Bronchial smooth muscle cell (primary cell): ENCODE measurements around the gene KRTAP1-4. TPM values are rescaled to one million over a fixed set of nuclear protein-coding genes. Genes with fewer than 3 reads are reported as not detected.

Source experiments
- total RNA-seq: library from RNA; depleted of rRNA; stranded (reverse); fragments of >200 nt; gene quantifications from 2 replicates; pipeline ENCODE4 v1.2.1, GENCODE V29; 2014

The KRTAP1-4 gene
- total RNA-seq = not detected in 2 replicates

DNA sequence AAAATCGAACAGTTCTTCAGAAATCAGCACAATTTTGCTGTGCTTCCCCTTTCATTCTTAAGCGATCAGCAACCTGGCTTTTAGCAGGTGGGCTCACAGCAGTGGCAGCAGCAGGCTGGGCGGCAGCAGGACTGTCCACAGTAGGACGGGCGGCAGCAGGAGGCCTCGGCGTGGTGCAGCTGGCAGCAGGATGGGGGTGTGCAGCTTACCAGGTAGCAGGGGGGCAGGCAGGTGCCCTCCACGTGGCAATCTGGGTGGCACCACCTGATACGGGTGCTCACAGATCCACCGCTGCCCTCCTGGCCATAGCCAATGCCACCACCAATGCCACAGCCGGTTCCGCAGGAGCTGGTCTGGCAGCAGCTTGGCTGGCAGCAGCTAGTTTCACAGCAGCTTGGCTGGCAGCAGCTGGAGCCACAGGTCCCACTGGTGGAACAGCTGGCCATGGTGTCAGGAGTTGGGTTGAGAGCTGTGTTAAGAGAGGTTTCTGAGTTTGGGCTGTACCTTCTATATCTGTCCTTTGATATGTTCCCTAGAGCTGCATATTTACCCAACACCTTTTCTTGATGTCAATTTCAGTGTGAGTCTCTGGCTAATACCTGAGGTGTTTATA lies at the start of gene KRTAP1-4:
TSS of gene KRTAP1-4 (minus strand) at position 563 of the 613 bp plus-strand sequence. CDS start at position 446, 117 bp downstream.

DNA sequence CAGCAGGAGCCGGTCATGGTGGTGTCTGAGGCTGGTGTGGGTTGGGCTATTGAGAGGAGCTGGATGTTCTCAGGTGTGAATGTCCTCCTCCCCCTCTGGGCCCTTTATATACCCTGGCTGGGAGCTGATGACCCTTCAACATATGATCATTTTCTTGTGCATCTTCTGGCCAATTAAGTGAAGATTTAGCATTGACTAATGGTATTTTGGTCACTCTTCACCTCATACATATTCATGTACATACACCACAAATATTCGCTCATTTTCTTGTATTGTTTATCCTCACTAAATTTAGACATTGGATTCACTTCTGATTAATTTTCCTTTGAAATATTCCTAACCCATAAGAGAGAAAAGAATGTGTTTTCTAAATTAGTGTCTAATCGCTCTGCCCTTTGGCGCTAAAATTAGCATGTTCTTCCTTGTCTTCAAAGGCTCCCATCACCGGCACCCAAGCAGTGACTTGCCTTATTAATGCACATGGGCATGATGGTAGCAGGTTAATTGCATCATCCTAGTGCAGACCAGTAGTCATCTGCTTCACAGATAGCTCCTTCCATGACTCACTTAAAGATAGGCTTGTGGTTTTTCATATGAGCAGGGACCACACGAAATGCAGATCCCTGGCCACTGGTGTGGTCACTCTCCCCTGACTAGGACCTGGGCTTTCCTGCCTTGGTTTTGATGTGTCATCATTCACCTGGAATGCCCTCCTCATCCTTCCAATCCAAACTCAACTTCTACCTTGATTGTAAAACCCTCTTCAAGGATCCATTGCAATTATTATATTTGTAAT lies 36.0 kb upstream of the KRTAP1-4 start, which contains the start of gene KRTAP2-4:
TSS of gene KRTAP2-4 (minus strand) at position 51 of the 796 bp plus-strand sequence. CDS start at position 17, 34 bp downstream.

GRCh38 chr17:41060052-41060604 lies 30.1 kb upstream of the KRTAP1-4 start, which contains the start of gene KRTAP2-3:
KRTAP2-3 (minus strand) TSS chr17:41060114; CDS start chr17:41060050, 64 bp downstream.

GRCh38 chr17:41055130-41055529 lies 25.1 kb upstream of the KRTAP1-4 start, which contains the start of gene KRTAP2-2:
KRTAP2-2 (minus strand) TSS chr17:41055230; CDS start chr17:41055211, 19 bp downstream.

GRCh38 chr17:41046735-41047465 lies 16.9 kb upstream of the KRTAP1-4 start, which contains the start of gene KRTAP2-1:
KRTAP2-1 (minus strand) TSS chr17:41047316; CDS start chr17:41047267, 49 bp downstream.

GRCh38 chr17:41040783-41041571 lies 11.0 kb upstream of the KRTAP1-4 start, which contains the start of gene KRTAP1-1:
KRTAP1-1 (minus strand) TSS chr17:41041450; CDS start chr17:41041397, 53 bp downstream.

DNA sequence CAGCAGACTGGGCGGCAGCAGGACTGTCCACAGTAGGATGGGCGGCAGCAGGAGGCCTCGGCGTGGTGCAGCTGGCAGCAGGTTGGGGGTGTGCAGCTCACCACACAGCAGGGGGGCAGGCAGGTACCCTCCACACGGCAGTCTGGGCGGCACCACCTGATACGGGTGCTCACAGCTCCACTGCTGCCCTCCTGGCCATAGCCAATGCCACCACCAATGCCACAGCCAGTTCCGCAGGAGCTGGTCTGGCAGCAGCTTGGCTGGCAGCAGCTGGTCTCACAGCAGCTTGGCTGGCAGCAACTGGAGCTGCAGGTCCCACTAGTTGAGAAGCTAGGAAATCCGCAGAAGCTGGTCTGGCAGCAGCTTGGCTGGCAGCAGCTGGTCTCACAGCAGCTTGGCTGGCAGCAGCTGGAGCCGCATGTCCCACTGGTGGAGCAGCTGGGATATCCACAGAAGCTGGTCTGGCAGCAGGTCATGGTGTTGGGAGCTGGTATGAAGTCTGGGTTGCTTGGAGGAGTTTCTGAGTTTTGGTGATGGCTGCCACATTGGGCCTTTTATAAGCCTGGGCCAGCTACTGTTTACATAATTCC lies 4.4 kb upstream of the KRTAP1-4 start, which contains the start of gene KRTAP1-3:
TSS of gene KRTAP1-3 (minus strand) at position 529 of the 590 bp plus-strand sequence. CDS start at position 476, 53 bp downstream.

GRCh38 chr17:41026715-41027471 lies 3.1 kb downstream of the KRTAP1-4 start, which contains the start of gene KRTAP1-5:
KRTAP1-5 (minus strand) TSS chr17:41027208; CDS start chr17:41027155, 53 bp downstream.

DNA sequence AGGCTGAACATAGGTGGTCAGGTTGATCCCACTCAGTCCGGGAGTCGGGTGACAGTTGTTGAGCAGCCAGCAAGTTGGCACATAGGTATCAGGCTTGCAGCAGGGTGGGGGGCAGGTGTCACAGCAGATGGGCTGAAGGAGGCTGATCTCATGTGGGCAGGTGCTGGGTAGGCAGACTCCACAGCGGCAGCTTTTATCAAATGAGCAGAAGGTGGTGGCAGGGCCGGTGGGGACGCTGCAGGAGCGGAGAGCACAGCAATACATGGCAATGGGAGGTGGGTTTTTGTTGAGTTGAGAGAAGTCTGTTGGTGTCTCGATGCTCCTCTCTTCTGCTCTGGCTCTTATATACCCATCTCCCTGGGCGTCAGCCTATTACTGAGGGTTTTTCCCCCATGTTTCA lies 21.2 kb downstream of the KRTAP1-4 start, which contains the start of gene KRTAP3-1:
TSS of gene KRTAP3-1 (minus strand) at position 318 of the 400 bp plus-strand sequence. CDS start at position 264, 54 bp downstream.

GRCh38 chr17:40999563-40999962 lies 30.4 kb downstream of the KRTAP1-4 start, which contains the start of gene KRTAP3-2:
KRTAP3-2 (minus strand) TSS chr17:40999906; CDS start chr17:40999853, 53 bp downstream.

GRCh38 chr17:40993839-40994238 lies 36.2 kb downstream of the KRTAP1-4 start, which contains the start of gene KRTAP3-3:
KRTAP3-3 (minus strand) TSS chr17:40994164; CDS start chr17:40994097, 67 bp downstream.

GRCh38 chr17:40984226-40984625 lies 45.8 kb downstream of the KRTAP1-4 start, which contains the start of gene KRT40:
KRT40 (minus strand) TSS chr17:40984326; CDS start chr17:40984273, 53 bp downstream.

Other genes starting within 250 kb of the KRTAP1-4 start
- gene KRT27, start 247.6 kb downstream of the KRTAP1-4 start, total RNA-seq = not detected in 2 replicates
- not detected in 2 replicates for gene KRT28, start 230.2 kb downstream of the KRTAP1-4 start, total RNA-seq
- 2.2 and 4.3 TPM in 2 replicates for gene KRT10, start 207.6 kb downstream of the KRTAP1-4 start, total RNA-seq
- not detected in 2 replicates for gene KRT12, start 163.0 kb downstream of the KRTAP1-4 start, total RNA-seq
- not detected in 2 replicates for gene KRT20, start 145.0 kb downstream of the KRTAP1-4 start, total RNA-seq
- gene KRT23, start 92.5 kb downstream of the KRTAP1-4 start, total RNA-seq = 0.16 and 1.1 TPM in 2 replicates
- 0.16 and 0.17 TPM in 2 replicates for gene KRT39, start 63.2 kb downstream of the KRTAP1-4 start, total RNA-seq
- not detected in 2 replicates for gene KRT40, start 45.9 kb downstream of the KRTAP1-4 start, total RNA-seq
- not detected in 2 replicates for gene KRTAP3-3, start 36.0 kb downstream of the KRTAP1-4 start, total RNA-seq
- gene KRTAP3-2, start 30.3 kb downstream of the KRTAP1-4 start, total RNA-seq = not detected in 2 replicates
- not detected in 2 replicates for gene KRTAP3-1, start 21.1 kb downstream of the KRTAP1-4 start, total RNA-seq
- not detected in 2 replicates for gene KRTAP1-5, start 3.0 kb downstream of the KRTAP1-4 start, total RNA-seq
- gene KRTAP1-3, start 4.7 kb upstream of the KRTAP1-4 start, total RNA-seq = not detected in 2 replicates
- not detected in 2 replicates for gene KRTAP1-1, start 11.3 kb upstream of the KRTAP1-4 start, total RNA-seq
- gene KRTAP2-1, start 17.1 kb upstream of the KRTAP1-4 start, total RNA-seq = not detected in 2 replicates
- not detected in 2 replicates for gene KRTAP2-2, start 25.0 kb upstream of the KRTAP1-4 start, total RNA-seq
- gene KRTAP2-3, start 29.9 kb upstream of the KRTAP1-4 start, total RNA-seq = not detected in 2 replicates
- gene KRTAP2-4, start 35.7 kb upstream of the KRTAP1-4 start, total RNA-seq = not detected in 2 replicates
- not detected in 2 replicates for gene KRTAP4-7, start 54.0 kb upstream of the KRTAP1-4 start, total RNA-seq
- gene KRTAP4-8, start 67.9 kb upstream of the KRTAP1-4 start, total RNA-seq = not detected in 2 replicates
- not detected in 2 replicates for gene KRTAP4-16, start 72.0 kb upstream of the KRTAP1-4 start, total RNA-seq
- gene KRTAP4-9, start 75.2 kb upstream of the KRTAP1-4 start, total RNA-seq = not detected in 2 replicates
- not detected in 2 replicates for gene KRTAP4-11, start 88.2 kb upstream of the KRTAP1-4 start, total RNA-seq
- not detected in 2 replicates for gene KRTAP4-12, start 94.0 kb upstream of the KRTAP1-4 start, total RNA-seq
- gene KRTAP4-6, start 110.3 kb upstream of the KRTAP1-4 start, total RNA-seq = not detected in 2 replicates
- gene KRTAP4-5, start 119.6 kb upstream of the KRTAP1-4 start, total RNA-seq = not detected in 2 replicates
- gene KRTAP4-4, start 130.6 kb upstream of the KRTAP1-4 start, total RNA-seq = not detected in 2 replicates
- gene KRTAP4-3, start 138.0 kb upstream of the KRTAP1-4 start, total RNA-seq = not detected in 2 replicates
- not detected in 2 replicates for gene KRTAP4-2, start 148.0 kb upstream of the KRTAP1-4 start, total RNA-seq
- gene KRTAP4-1, start 154.7 kb upstream of the KRTAP1-4 start, total RNA-seq = not detected in 2 replicates
- gene KRTAP9-1, start 159.7 kb upstream of the KRTAP1-4 start, total RNA-seq = not detected in 2 replicates
- not detected in 2 replicates for gene KRTAP9-2, start 196.5 kb upstream of the KRTAP1-4 start, total RNA-seq
- not detected in 2 replicates for gene KRTAP9-3, start 202.3 kb upstream of the KRTAP1-4 start, total RNA-seq
- gene KRTAP9-8, start 207.8 kb upstream of the KRTAP1-4 start, total RNA-seq = not detected in 2 replicates
- gene KRTAP9-4, start 219.5 kb upstream of the KRTAP1-4 start, total RNA-seq = not detected in 2 replicates
- not detected in 2 replicates for gene KRTAP9-9, start 225.2 kb upstream of the KRTAP1-4 start, total RNA-seq
- gene KRTAP9-6, start 235.2 kb upstream of the KRTAP1-4 start, total RNA-seq = not detected in 2 replicates
- gene KRTAP9-7, start 245.5 kb upstream of the KRTAP1-4 start, total RNA-seq = not detected in 2 replicates